ENCODE measurements around the gene DGKI.

DGKI gene

DNA sequence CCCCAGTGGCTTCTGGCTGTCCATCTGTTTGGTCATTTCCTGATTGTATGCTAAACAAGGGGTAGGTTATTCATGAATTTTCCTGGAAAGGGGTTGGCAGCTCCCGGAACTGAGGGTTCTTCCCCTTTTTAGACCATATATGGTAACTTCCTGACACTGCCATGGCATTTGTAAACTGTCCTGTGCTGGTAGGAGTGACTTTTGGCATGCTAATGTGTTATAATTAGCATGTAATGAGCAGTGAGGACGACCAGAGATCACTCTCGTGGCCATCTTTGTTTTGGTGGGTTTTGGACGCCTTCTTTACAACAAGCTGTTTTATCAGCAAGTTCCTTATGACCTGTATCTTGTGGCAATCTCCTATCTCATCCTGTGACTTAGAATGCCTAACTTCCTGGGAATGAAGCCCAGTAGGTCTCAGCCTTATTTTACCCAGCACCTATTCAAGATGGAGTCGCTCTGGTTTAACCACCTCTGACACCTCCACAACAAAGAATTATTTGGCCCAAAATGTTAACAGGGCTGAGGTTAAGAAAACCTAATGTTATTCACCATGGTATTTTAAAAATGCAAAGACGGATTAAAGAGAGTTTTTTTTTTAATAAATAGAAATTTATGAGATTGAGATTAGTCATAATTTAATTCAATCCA is 500.9 kb downstream of the DGKI start:
- no peaks in the 10 kb centered on the region; the same call in 1 of the 2 replicates for H3K27me3 ChIP-seq (ENCODE audit: insufficient read depth, low read length)
- H3K36me3 ChIP-seq (ENCODE audit: insufficient read depth, low read length): no peaks in the 10 kb centered on the region
- H3K9ac ChIP-seq (ENCODE audit: low read length): no peak overlapping the region
- no peaks in the 10 kb centered on the region for H3K9me2 ChIP-seq (ENCODE audit: low read depth, low read length)
- H4K20me1 ChIP-seq (ENCODE audit: insufficient read depth, low read length): no peaks in the 10 kb centered on the region
- H3K4me2 ChIP-seq (ENCODE audit: low read length): no peak overlapping the region
- no peak for TF ChIP-seq EZH2 (IDR thresholded peaks at IDR 0.05; ENCODE audit: borderline replicate concordance, low read length)
- TF ChIP-seq, protein P1, sequence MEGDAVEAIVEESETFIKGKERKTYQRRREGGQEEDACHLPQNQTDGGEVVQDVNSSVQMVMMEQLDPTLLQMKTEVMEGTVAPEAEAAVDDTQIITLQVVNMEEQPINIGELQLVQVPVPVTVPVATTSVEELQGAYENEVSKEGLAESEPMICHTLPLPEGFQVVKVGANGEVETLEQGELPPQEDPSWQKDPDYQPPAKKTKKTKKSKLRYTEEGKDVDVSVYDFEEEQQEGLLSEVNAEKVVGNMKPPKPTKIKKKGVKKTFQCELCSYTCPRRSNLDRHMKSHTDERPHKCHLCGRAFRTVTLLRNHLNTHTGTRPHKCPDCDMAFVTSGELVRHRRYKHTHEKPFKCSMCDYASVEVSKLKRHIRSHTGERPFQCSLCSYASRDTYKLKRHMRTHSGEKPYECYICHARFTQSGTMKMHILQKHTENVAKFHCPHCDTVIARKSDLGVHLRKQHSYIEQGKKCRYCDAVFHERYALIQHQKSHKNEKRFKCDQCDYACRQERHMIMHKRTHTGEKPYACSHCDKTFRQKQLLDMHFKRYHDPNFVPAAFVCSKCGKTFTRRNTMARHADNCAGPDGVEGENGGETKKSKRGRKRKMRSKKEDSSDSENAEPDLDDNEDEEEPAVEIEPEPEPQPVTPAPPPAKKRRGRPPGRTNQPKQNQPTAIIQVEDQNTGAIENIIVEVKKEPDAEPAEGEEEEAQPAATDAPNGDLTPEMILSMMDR (IDR thresholded peaks at IDR 0.05; ENCODE audit: low read length): no peak
- H3F3A ChIP-seq (ENCODE audit: insufficient read depth, low read length): no peaks in the 10 kb centered on the region
- no peak overlapping the region for H2AFZ ChIP-seq (ENCODE audit: low read length)
- no peaks in the 10 kb centered on the region for H3K79me2 ChIP-seq (ENCODE audit: insufficient read depth, low read length)
- no peak overlapping the region for H3K27ac ChIP-seq (ENCODE audit: low read depth, low read length, poor library complexity, severe bottlenecking)
- no peak overlapping the region for H3K4me3 ChIP-seq (ENCODE audit: low read depth, low read length, poor library complexity, severe bottlenecking)
- no peaks in the 10 kb centered on the region for H3K9me3 ChIP-seq (ENCODE audit: low read length)
- no peaks in the 10 kb centered on the region for H3K4me1 ChIP-seq (ENCODE audit: insufficient read depth, low read length, severe bottlenecking)

- H3K4me1 ChIP-seq (ENCODE audit: insufficient read depth, low read length, severe bottlenecking): no peaks in the 10 kb centered on the region
- TF ChIP-seq EZH2 (IDR thresholded peaks at IDR 0.05; ENCODE audit: borderline replicate concordance, low read length): no peak
- TF ChIP-seq, protein P1 (IDR thresholded peaks at IDR 0.05; ENCODE audit: low read length): no peak
- no peak within 1 kb of the TSS for H2AFZ ChIP-seq (ENCODE audit: low read length)
- no peaks in the 10 kb centered on the region for H3F3A ChIP-seq (ENCODE audit: insufficient read depth, low read length)
- H3K27ac ChIP-seq (ENCODE audit: low read depth, low read length, poor library complexity, severe bottlenecking): no peak within 1 kb of the TSS
- no peak within 1 kb of the TSS for H3K4me2 ChIP-seq (ENCODE audit: low read length)
- H4K20me1 ChIP-seq (ENCODE audit: insufficient read depth, low read length): no peaks in the 10 kb centered on the region
- no peaks in the 10 kb centered on the region for H3K9me3 ChIP-seq (ENCODE audit: low read length)
- no peaks in the 10 kb centered on the region; the same call in 1 of the 2 replicates for H3K27me3 ChIP-seq (ENCODE audit: insufficient read depth, low read length)
- H3K79me2 ChIP-seq (ENCODE audit: insufficient read depth, low read length): no peaks in the 10 kb centered on the region
- H3K36me3 ChIP-seq (ENCODE audit: insufficient read depth, low read length): no peaks in the 10 kb centered on the region
- H3K4me3 ChIP-seq (ENCODE audit: low read depth, low read length, poor library complexity, severe bottlenecking): no peak within 1 kb of the TSS
- H3K9me2 ChIP-seq (ENCODE audit: low read depth, low read length): no peaks in the 10 kb centered on the region
- H3K9ac ChIP-seq (ENCODE audit: low read length): no peak within 1 kb of the TSS
Measured at GRCh38 chr7:137343281-137343841, 503.4 kb downstream of the DGKI start, which contains the start of gene PTN. PTN (minus strand) TSS chr7:137343733; CDS start chr7:137254973, 88,760 bp downstream.

GRCh38 chr7:137342828-137343261 is 503.9 kb downstream of the DGKI start:
- Histone ChIP-seq H3K36me3 (ENCODE audit: insufficient read depth, low read length) (no peaks in the 10 kb centered on the region), H3K4me2 (ENCODE audit: low read length) (no peak overlapping the region), H3K79me2 (ENCODE audit: insufficient read depth, low read length) (no peaks in the 10 kb centered on the region), H3K9me3 (ENCODE audit: low read length) (no peaks in the 10 kb centered on the region), H4K20me1 (ENCODE audit: insufficient read depth, low read length) (no peaks in the 10 kb centered on the region), H3K27ac (ENCODE audit: low read depth, low read length, poor library complexity, severe bottlenecking) (no peak overlapping the region), H3K9me2 (ENCODE audit: low read depth, low read length) (no peaks in the 10 kb centered on the region), H3F3A (ENCODE audit: insufficient read depth, low read length) (no peaks in the 10 kb centered on the region), H2AFZ (ENCODE audit: low read length) (no peak overlapping the region), H3K4me3 (ENCODE audit: low read depth, low read length, poor library complexity, severe bottlenecking) (no peak overlapping the region), H3K9ac (ENCODE audit: low read length) (no peak overlapping the region), H3K27me3 (ENCODE audit: insufficient read depth, low read length) (no peaks in the 10 kb centered on the region; the same call in 1 of the 2 replicates), H3K4me1 (ENCODE audit: insufficient read depth, low read length, severe bottlenecking) (no peaks in the 10 kb centered on the region)
- TF ChIP-seq EZH2 (IDR thresholded peaks at IDR 0.05; ENCODE audit: borderline replicate concordance, low read length): no peak
- TF ChIP-seq, protein P1 (IDR thresholded peaks at IDR 0.05; ENCODE audit: low read length): no peak
